GM19035 (cell line): ENCODE data around the gene DNAH1.

ENCODE experiments used
- ATAC-seq: cut with Tn5 transposase; IDR thresholded peaks from one replicate; pipeline ENCODE4 v1.9.1; 2021; ENCODE audit not compliant: unreplicated experiment

The DNAH1 gene

GRCh38 chr3:52432225-52432624, 116.1 kb downstream of the DNAH1 start:
- ATAC-seq = no peak

- ATAC-seq = no peak
Measured at GRCh38 chr3:52432691-52433141, 116.6 kb downstream of the DNAH1 start.

GRCh38 chr3:52433328-52433995, 117.3 kb downstream of the DNAH1 start:
- no peak for ATAC-seq

GRCh38 chr3:52433996-52434479, 117.9 kb downstream of the DNAH1 start:
- no peak for ATAC-seq

GRCh38 chr3:52434491-52435115, 118.5 kb downstream of the DNAH1 start:
- no peak for ATAC-seq

- ATAC-seq = no peak
Measured at GRCh38 chr3:52435246-52436101, 119.4 kb downstream of the DNAH1 start.

GRCh38 chr3:52436500-52437149, 120.5 kb downstream of the DNAH1 start:
- no peak for ATAC-seq

GRCh38 chr3:52437326-52438103, 121.4 kb downstream of the DNAH1 start:
- no peak for ATAC-seq

- ATAC-seq = no peak
Measured at GRCh38 chr3:52438104-52438376, 121.9 kb downstream of the DNAH1 start.

GRCh38 chr3:52438579-52439425, 122.7 kb downstream of the DNAH1 start:
- no peak for ATAC-seq

GRCh38 chr3:52439426-52440248, 123.5 kb downstream of the DNAH1 start:
- ATAC-seq = no peak

- ATAC-seq = no peak
Measured at GRCh38 chr3:52440249-52440551, 124.1 kb downstream of the DNAH1 start.

- no peak for ATAC-seq
Measured at GRCh38 chr3:52440671-52441070, 124.6 kb downstream of the DNAH1 start.

GRCh38 chr3:52441091-52441771, 125.1 kb downstream of the DNAH1 start:
- ATAC-seq = no peak

GRCh38 chr3:52441772-52442332, 125.7 kb downstream of the DNAH1 start:
- ATAC-seq = no peak

GRCh38 chr3:52442409-52443267, 126.5 kb downstream of the DNAH1 start:
- no peak for ATAC-seq

GRCh38 chr3:52443268-52443610, 127.1 kb downstream of the DNAH1 start:
- no peak for ATAC-seq
